Panc1 (cell line): ENCODE results near the gene DGCR2. TPM values are rescaled to one million over a fixed set of nuclear protein-coding genes. Genes with fewer than 3 reads are reported as not detected.

Experiments used
- ATAC-seq: fragments of 200-7000 bp; cut with Tn5 transposase; 2 replicates; pipeline ENCODE4 v1.9.1; 2020; ENCODE audit warnings: mild to moderate bottlenecking, moderate library complexity
- BruUV-seq: library from RNA; stranded (reverse); fragments of 400-500 nt; replicated peaks from 2 replicates; lab custom pipeline; 2021; lab: Mats Ljungman, UMichigan
- CTCF ChIA-PET: fragments of 300-600 bp; sonication (Branson Sonifier 250); formaldehyde crosslinking; loops from one replicate; lab custom pipeline; 2022; ENCODE audit warnings: antibody characterized with exemption; lab: Charles Lee
- POLR2A ChIA-PET: fragments of 300-600 bp; sonication (Branson Sonifier 250); formaldehyde crosslinking; loops from one replicate; lab custom pipeline; 2022; ENCODE audit warnings: antibody characterized with exemption; lab: Charles Lee
- DNase-seq: peaks from one replicate; pipeline ENCODE4 v3.0.0-alpha.2; 2010; ENCODE audit warnings: low read depth, low spot score
- H3K27ac ChIP-seq: 2 replicates; pipeline ENCODE4 v1.5.1; 2011; ENCODE audit warnings: mild to moderate bottlenecking, low read length, inconsistent platforms
- H3K27me3 ChIP-seq: fragments of 200-500 bp; sonication (Bioruptor generic); 2 replicates; pipeline ENCODE4 v1.6.0; 2014; ENCODE audit warnings: low read length, inconsistent platforms; ENCODE audit not compliant: control insufficient read depth, insufficient read depth
- H3K36me3 ChIP-seq: fragments of 200-500 bp; sonication (Bioruptor generic); 2 replicates; pipeline ENCODE4 v1.5.1; 2014; ENCODE audit warnings: inconsistent platforms, mild to moderate bottlenecking, low read length, moderate library complexity; ENCODE audit not compliant: control insufficient read depth, insufficient read depth
- H3K4me1 ChIP-seq: 2 replicates; pipeline ENCODE4 v1.5.1; 2011; ENCODE audit warnings: inconsistent platforms, mild to moderate bottlenecking, low read length, moderate library complexity; ENCODE audit not compliant: control insufficient read depth, insufficient read depth
- H3K4me3 ChIP-seq, 2 experiments: 2 replicates each; pipeline ENCODE4 v1.5.1; 2011 to 2012; ENCODE audit warnings: low read depth in 2 of 2, low read length in 2 of 2, mild to moderate bottlenecking in 2 of 2, inconsistent platforms in 1 of 2, moderate library complexity in 1 of 2
- H3K9me3 ChIP-seq: fragments of 200-500 bp; sonication (Bioruptor generic); 2 replicates; pipeline ENCODE4 v1.5.1; 2014; ENCODE audit warnings: low read depth, mild to moderate bottlenecking, inconsistent platforms, low read length, moderate library complexity; ENCODE audit not compliant: control insufficient read depth, insufficient read depth
- CTCF ChIP-seq: fragments of 450-650 bp; IDR thresholded peaks from 2 replicates; pipeline ENCODE4 v1.5.1; 2017; ENCODE audit warnings: mild to moderate bottlenecking
- POLR2AphosphoS5 ChIP-seq: IDR thresholded peaks from 2 replicates; pipeline ENCODE4 v1.6.1; 2012; ENCODE audit warnings: mild to moderate bottlenecking, low read depth, low read length, moderate library complexity
- REST ChIP-seq, 2 experiments: IDR thresholded peaks; 2 replicates each; pipeline ENCODE4 v1.6.1; 2011 to 2012; ENCODE audit warnings: low read depth in 2 of 2, control low read depth in 1 of 2, low read length in 1 of 2, mild to moderate bottlenecking in 1 of 2, moderate library complexity in 1 of 2; ENCODE audit not compliant: insufficient read depth in 1 of 2
- SIN3A ChIP-seq: IDR thresholded peaks from 2 replicates; pipeline ENCODE4 v1.6.1; 2012; ENCODE audit warnings: low read depth, mild to moderate bottlenecking, low read length, moderate library complexity, borderline replicate concordance; ENCODE audit not compliant: insufficient read depth
- TCF7L2 ChIP-seq: IDR thresholded peaks from 2 replicates; pipeline ENCODE4 v1.6.1; 2011; ENCODE audit warnings: mild to moderate bottlenecking, low read depth, low read length, inconsistent platforms
- in situ Hi-C: cut with HindIII; loops from 2 replicates; pipeline ENCODE4 v1.10.0; 2016; ENCODE audit warnings: low sequenced_read_pairs, low pct_unique_long_range_greater_than_20kb
- intact Hi-C: fragments of 100-400 bp; cut with micrococcal nuclease; formaldehyde crosslinking; loops from one replicate; pipeline ENCODE4 v1.10.0; 2022; ENCODE audit not compliant: unreplicated experiment
- total RNA-seq: library from RNA; stranded (reverse); gene quantifications from one replicate; pipeline ENCODE4 v1.2.1, GENCODE V29; 2021; ENCODE audit not compliant: unreplicated experiment

The DGCR2 gene
- total RNA-seq, 1 experiment from 2014 or later: 35.1 TPM

GRCh38 chr22:19065929-19066328, 56.3 kb downstream of the DGCR2 start:
- CTCF ChIA-PET: no interaction called here

DNA sequence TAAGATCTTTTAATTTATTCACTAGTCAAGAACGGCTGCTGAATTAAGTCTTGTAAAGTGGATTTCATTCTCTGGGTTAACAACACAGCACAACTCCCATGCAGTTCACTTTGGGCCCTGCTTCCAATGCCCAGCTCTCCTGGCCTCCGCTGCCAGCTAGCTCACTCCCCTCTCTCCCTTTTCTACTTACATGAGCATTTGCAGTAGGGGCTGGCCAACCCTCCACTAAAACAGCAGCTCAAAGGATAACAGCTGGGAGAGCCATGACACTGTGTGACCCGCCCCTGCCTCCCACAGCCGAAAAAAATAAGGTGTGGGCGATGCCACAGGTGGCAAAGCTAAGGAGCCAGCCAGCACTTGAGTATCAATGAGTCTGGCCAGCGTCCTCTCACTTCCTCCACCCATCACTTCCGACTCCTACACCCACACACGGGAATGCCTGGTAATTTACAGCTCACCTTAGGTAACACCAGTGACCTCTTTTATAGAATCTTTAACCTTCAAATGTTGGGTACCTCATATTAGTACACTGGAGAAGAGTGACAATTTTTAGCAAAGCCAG, 56.8 kb downstream of the DGCR2 start:
- Histone ChIP-seq H3K9me3 (no peaks in the 10 kb centered on the region), H3K4me1 (no peaks in the 10 kb centered on the region), H3K27ac (no peak overlapping the region), H3K4me3 (no peak overlapping the region), H3K27me3 (no peaks in the 10 kb centered on the region), H3K36me3 (no peaks in the 10 kb centered on the region)
- no peak for ATAC-seq
- no peak for TF ChIP-seq POLR2AphosphoS5
- no peak for TF ChIP-seq CTCF
- TF ChIP-seq REST (IDR thresholded peaks at IDR 0.05; ENCODE audit: insufficient read depth in 1 of 2, low read depth in 2 of 2, low read length in 1 of 2): no peak
- TF ChIP-seq TCF7L2: no peak
- TF ChIP-seq SIN3A: no peak
- DNase-seq: no peak
- in situ Hi-C loops (no loop called here), intact Hi-C loops (no loop called here)
- POLR2A ChIA-PET: no interaction called here
- CTCF ChIA-PET: no interaction called here
- BruUV-seq: no TSS peak

More at GRCh38 chr22:19065929-19066328, 56.3 kb downstream of the DGCR2 start:
- no peaks in the 10 kb centered on the region for H3K4me1 ChIP-seq
- H3K27ac ChIP-seq: no peak overlapping the region
- DNase-seq (no peak), ATAC-seq (no peak)
- H3K36me3 ChIP-seq: no peaks in the 10 kb centered on the region
- H3K4me3 ChIP-seq: no peak overlapping the region
- H3K27me3 ChIP-seq: no peaks in the 10 kb centered on the region
- H3K9me3 ChIP-seq: no peaks in the 10 kb centered on the region
- POLR2A ChIA-PET: no interaction called here
- in situ Hi-C loops (no loop called here), intact Hi-C loops (no loop called here)
- TF ChIP-seq REST (IDR thresholded peaks at IDR 0.05; ENCODE audit: insufficient read depth in 1 of 2, low read depth in 2 of 2, low read length in 1 of 2): no peak
- TF ChIP-seq SIN3A: no peak
- TF ChIP-seq CTCF: no peak
- TF ChIP-seq TCF7L2: no peak
- no peak for TF ChIP-seq POLR2AphosphoS5
- no TSS peak for BruUV-seq
